ENCODE data around the gene ADRA1B.

The ADRA1B gene

DNA sequence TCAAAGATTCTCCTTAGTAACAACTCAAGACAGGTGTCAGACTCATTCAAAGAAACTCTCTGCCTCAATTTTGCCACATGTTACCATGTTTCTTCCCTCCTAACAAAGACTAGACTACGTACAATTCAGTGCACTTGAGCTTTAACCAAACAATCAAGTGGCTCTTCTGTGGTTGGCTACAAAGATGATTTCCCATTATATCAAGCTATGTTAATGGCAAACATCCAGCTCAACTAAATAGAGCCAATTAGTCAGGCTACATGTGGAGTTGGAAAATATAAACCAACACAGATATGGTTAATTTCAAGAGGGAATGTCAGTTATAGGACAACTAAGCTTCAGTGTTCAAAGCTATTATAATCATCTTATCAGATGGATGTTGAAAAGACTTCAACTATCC, 29.2 kb upstream of the ADRA1B start:
- H3K4me3 ChIP-seq (ENCODE audit: low read depth, low read length): no peak overlapping the region
- TF ChIP-seq CTCF (IDR thresholded peaks at IDR 0.05; ENCODE audit: low read depth, low read length): no peak
- DNase-seq (ENCODE audit: low read depth): no peak

- TF ChIP-seq CTCF (IDR thresholded peaks at IDR 0.05; ENCODE audit: low read depth, low read length): no peak
- no peak for TF ChIP-seq MAX (IDR thresholded peaks at IDR 0.05; ENCODE audit: low read depth, low read length)
- no peak for TF ChIP-seq MYC (IDR thresholded peaks at IDR 0.05; ENCODE audit: low read depth, low read length)
- no peak for TF ChIP-seq POLR2A (IDR thresholded peaks at IDR 0.05; ENCODE audit: extremely low read depth, insufficient read length)
- H3K4me3 ChIP-seq (ENCODE audit: low read depth, low read length): no peak overlapping the region
- DNase-seq (ENCODE audit: low read depth): no peak
Measured at GRCh38 chr5:159888860-159889259, 27.4 kb upstream of the ADRA1B start.

DNA sequence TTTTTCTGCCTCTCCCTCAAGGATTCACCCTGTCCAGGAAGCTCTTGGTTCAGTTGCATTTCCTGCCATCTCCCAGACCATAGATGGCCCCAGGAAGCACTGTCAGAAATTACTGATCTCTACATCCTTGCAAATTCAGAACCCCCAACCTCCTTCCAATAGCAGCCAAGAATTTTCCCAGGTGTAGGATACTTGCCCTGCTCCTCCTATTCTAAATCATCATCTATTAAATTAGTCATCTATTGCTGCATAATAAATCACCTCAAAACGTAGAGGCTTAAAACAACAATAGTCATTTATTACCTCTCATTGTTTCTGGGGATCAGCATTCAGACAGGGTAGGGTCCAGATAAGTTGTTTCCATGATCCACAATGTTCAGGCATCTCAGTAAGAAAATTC, 26.1 kb upstream of the ADRA1B start:
- H3K4me3 ChIP-seq (ENCODE audit: low read depth, low read length): no peak overlapping the region
- TF ChIP-seq CTCF (IDR thresholded peaks at IDR 0.05; ENCODE audit: low read depth, low read length): no peak
- no peak for TF ChIP-seq MAX (IDR thresholded peaks at IDR 0.05; ENCODE audit: low read depth, low read length)
- no peak for DNase-seq (ENCODE audit: low read depth)

- no peak for DNase-seq (ENCODE audit: low read depth)
- no peak for TF ChIP-seq CTCF (IDR thresholded peaks at IDR 0.05; ENCODE audit: low read depth, low read length)
- no peak for TF ChIP-seq MAX (IDR thresholded peaks at IDR 0.05; ENCODE audit: low read depth, low read length)
- no peak for TF ChIP-seq MYC (IDR thresholded peaks at IDR 0.05; ENCODE audit: low read depth, low read length)
- TF ChIP-seq POLR2A (IDR thresholded peaks at IDR 0.05; ENCODE audit: extremely low read depth, insufficient read length): no peak
- no peak overlapping the region for H3K4me3 ChIP-seq (ENCODE audit: low read depth, low read length)
Measured at GRCh38 chr5:159891371-159891770, 24.9 kb upstream of the ADRA1B start.

DNA sequence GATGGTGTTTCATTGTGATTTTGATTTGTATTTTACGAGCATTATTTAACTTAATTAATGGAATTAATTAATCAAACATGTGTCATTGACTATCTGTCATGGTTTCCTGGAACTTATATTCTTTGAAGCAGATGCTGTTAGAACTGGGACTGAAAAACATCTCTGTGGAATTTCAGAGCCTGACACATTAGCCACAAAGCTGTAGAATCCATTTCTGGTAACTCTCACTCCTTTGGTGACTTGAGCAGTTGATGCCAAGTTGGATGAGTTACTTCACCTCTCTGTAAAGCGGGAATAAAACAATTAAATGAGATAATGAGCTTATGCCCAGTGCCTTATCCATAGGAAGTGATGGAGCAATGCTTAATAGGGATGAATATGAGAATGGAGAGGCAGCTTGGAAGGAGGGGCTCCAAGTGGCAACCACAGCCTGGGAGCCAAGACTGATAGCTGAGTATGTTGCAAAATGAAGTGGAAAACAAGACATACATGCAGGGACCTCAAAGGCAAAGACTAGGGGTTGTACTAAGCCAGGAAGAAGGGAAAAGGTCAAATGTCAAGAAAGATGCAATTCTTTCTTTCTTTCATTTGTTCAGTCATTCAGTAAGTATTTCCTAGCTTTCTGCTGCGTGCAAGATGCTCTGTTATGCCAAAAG, 23.1 kb upstream of the ADRA1B start:
- H3K4me3 ChIP-seq (ENCODE audit: low read depth, low read length): no peak overlapping the region
- no peak for DNase-seq (ENCODE audit: low read depth)
- TF ChIP-seq MAX (IDR thresholded peaks at IDR 0.05; ENCODE audit: low read depth, low read length): no peak
- TF ChIP-seq CTCF (IDR thresholded peaks at IDR 0.05; ENCODE audit: low read depth, low read length): no peak
- TF ChIP-seq POLR2A (IDR thresholded peaks at IDR 0.05; ENCODE audit: extremely low read depth, insufficient read length): no peak
- TF ChIP-seq MYC (IDR thresholded peaks at IDR 0.05; ENCODE audit: low read depth, low read length): no peak

- H3K4me3 ChIP-seq (ENCODE audit: low read depth, low read length): no peak overlapping the region
- DNase-seq (ENCODE audit: low read depth): no peak
- no peak for TF ChIP-seq CTCF (IDR thresholded peaks at IDR 0.05; ENCODE audit: low read depth, low read length)
Measured at GRCh38 chr5:159894149-159894720, 22.0 kb upstream of the ADRA1B start.

Measured in NB4 (cell line).